Fibroblast of skin of left biceps (primary cell): ENCODE data around the gene PSMD13.

ENCODE experiments used
- DNase-seq, 2 experiments: peaks; one replicate each; pipeline ENCODE4 v3.0.0-alpha.2; 2013; ENCODE audit warnings: low read depth in 2 of 2

The PSMD13 gene

DNA sequence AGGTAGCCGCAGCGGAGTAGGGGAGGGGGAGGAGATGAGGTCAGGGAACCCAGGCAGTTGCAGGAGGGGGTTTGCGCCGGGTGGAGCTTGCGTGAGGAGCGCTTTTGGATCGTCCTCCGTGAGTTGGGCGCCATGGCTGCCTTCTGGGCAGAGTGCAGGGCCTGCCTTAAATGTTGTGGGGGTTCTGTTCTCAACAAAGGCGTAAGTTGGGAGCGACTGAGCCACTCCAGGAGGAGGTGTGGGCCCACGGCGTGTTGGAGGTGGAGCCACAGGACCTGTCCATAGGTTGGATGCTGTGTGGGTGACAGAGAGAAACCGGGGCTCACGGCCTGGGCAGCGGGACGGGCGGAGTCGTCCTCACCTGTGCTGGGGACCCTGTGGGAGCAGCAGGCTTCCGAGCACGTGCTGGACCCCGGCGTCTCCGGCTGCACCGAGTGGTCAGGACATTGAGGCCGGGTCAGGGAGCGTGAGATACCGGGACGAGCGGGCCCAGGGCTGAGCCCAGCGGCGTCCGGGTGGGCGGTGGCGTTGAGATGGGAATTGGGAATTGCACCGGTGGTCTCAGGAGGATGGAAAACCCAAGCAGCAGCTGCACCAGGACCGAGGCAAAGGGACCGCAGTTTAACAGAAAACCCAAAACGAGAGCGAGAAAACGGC lies 51.2 kb downstream of the PSMD13 start:
- no peak for DNase-seq

DNA sequence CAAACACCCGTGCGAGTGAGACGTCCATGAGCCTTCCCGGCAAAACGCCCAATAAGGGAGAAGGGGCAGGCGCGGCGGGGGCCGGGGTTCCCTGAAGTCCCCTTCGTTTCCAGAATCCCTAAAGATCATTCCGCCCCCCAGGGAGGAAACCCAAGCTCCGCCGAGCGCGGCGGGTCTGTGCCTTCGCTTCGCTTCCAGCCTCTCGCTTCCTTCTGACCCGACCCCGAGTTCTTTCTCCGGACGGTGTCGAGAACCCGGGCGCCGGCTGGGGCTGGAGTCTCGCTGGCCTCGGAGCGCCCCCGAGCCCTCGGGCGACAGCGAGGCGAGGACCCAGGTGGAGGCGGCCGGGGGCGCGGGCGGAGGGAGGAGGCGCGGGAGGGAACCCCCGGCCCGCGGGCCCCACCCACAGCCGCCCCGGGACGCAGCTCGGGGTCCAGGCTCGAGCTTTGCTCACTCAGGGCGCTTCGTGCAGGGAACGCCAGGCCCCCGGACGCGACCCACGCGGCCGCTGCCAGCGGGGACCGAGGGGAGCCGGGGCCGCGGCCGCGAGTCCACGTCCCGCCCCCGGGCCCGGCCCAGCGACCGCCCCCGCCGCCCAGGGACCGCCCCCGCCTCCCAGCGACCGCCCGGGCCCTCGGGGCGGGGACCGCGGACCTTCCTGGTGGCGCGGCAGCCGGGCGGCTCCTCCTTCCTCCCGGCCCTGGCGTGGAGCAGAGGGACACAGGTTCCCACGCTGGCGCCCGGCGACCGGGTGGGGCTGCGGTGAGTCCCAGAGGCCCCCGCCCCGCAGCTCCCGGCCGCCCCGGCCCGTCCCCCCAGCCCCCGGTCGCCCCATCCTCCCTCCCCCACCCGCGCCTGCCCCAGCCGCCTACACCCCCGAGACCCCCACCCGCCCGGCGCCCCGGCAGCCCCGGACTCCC lies 52.0 kb downstream of the PSMD13 start, which contains the start of gene PGGHG:
PGGHG (plus strand) TSS at position 649 of the 920 bp plus-strand sequence. CDS start 691 bp downstream, outside the sequence.
- no peak for DNase-seq

DNA sequence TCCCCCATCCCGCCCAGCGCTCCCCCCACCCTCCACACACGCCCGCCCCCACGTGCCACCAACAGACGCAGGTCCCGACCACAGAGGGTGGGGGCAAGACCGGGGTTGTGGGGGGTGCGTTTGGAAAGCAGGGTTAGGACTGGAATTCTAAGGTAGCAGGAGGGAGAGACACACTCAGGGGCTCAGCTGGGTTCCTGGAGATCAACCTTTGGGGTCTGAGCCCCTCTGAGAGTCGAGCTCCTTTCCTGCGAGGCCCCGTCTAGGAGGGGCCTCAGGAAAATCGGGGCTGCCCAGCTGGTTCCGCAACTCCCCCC lies 52.6 kb downstream of the PSMD13 start:
- DNase-seq = no peak

DNA sequence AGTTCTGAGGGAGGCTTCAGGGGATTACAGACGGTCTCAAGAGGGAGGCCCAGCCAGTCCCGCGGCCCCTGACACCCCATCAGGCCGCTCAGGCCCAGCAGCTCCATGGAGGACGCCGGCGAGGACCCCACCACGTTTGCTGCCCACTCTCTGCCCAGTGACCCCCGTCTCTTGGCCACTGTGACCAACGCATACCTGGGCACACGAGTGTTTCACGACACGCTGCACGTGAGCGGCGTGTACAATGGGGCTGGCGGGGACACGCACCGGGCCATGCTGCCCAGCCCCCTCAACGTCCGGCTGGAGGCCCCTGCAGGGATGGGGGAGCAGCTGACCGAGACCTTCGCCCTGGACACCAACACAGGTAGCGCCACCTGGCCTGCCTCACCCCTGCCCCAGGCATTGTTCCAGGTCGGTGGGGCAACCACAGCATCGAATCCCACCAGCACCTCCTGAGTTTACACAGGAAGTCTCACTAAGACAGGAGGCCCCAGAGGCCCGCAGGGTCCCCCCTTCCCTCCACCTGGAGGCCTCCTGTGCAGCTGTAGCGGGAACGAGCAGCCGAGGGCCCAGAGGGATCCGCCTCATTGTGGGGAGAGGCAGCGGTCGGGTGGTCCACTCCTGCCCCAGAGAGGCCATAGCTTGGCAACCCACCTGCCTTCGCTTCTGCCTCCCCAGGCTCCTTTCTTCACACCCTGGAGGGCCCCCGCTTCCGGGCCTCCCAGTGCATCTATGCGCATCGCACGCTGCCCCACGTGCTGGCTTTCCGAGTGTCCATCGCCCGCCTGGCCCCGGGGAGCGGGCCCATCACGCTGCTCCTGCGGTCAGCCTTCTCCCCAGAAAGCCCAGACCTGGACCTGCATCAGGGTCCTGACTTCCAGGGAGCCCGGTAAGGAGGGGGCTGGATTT lies 53.2 kb downstream of the PSMD13 start:
- no peak for DNase-seq

DNA sequence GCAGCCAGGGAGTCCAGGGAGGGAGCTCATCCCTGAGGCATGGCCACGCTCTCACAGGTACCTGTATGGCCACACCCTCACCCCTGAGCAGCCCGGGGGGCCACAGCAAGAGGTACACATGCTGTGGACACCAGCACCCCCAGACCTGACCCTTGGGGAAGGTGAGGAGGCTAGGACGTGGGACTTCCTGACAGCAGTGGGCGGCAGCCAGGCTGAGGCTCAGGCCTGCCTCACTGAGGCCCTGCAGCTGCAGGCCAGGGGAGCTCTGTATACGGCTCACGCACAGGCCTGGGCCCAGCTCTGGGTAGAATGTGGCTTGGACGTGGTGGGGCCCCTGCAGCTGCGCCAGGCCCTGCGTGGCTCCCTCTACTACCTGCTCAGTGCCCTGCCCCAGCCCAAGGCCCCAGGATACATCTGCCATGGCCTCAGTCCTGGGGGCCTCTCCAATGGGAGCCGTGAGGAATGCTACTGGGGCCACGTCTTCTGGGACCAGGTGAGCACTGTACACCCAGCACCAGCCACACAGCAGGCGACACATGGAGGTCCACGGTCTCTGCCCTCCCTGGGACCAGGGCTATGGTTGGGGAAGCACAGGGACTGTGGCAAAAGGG lies 54.0 kb downstream of the PSMD13 start:
- DNase-seq = no peak

DNA sequence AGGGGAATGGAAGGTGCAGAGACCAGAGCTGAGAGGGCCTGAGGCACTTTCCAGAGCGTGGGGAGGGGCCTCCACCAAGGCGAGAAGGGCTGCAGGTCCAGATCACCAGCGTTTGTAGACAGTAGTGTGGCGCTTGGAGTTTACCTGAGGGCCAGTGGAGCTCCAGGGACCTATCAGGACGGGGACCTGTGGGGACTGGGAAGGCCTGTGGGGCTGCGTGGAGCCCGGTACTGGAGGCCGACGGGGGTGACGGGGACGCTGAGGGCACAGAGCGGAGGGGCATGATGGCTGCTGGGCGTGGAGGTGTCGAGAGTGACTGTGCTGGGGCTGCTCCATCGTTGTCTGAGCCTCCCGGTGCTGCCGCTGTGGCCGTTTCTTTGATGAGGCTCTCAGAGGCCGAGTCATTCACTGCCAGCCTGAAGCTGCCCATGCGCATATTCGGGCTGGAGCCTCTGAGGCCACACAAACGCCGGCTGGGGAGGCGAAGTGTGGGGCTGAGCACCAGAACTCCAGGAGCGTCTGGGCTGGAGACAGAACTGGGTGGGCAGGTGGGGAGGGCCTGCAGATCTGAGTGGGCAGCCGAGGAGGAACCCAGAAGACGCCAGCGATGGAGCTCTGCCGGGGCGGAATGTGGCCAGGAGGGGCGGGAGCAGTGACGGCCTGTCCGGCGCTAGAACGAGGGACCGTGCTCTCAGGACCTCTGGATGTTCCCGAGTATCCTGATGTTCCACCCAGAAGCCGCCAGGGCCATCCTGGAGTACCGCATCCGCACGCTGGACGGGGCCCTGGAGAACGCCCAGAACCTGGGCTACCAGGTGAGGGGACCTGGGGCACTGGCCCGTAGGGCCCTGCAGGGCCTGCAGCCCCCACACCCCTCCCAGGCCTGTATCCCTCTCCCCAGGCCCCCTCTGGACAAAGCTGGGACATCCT lies 54.8 kb downstream of the PSMD13 start:
- no peak for DNase-seq

DNA sequence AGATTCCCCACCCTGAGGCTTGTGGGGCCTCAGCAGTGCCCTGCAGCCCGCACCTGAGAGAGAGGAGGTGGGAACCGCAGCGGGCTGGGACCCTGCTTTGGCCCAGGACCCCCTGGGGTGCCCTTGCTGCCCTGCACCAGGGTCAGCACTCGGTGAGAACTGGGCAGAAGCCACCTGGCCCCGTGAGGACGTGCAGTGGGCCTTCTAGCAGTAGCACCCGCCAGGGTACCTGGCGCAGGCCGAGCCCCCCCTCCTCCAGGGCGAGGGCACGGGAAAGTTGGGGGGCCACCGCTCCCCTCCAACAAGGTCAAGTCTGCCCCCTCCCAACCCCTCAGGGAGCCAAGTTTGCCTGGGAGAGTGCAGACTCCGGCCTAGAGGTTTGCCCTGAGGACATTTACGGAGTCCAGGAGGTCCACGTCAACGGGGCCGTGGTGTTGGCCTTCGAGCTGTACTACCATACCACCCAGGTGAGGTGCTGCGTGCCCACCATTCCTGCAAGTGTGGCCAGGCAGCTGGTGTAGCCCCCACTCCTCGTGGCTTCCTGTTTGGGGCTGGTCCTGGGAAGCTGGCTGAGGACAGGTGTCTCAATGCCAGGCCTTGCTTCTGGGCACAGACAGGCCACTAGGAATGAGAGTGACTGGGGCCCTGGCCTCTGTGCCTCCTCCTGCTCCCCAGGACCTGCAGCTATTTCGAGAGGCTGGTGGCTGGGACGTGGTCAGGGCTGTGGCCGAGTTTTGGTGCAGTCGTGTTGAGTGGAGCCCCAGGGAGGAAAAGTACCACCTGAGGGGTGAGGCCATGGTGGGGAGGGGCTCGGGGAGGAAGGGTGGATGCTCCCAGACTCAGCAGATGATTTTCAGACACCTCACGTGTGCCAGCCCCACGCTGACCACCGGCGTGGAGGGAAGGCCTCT lies 55.7 kb downstream of the PSMD13 start:
- no peak for DNase-seq

DNA sequence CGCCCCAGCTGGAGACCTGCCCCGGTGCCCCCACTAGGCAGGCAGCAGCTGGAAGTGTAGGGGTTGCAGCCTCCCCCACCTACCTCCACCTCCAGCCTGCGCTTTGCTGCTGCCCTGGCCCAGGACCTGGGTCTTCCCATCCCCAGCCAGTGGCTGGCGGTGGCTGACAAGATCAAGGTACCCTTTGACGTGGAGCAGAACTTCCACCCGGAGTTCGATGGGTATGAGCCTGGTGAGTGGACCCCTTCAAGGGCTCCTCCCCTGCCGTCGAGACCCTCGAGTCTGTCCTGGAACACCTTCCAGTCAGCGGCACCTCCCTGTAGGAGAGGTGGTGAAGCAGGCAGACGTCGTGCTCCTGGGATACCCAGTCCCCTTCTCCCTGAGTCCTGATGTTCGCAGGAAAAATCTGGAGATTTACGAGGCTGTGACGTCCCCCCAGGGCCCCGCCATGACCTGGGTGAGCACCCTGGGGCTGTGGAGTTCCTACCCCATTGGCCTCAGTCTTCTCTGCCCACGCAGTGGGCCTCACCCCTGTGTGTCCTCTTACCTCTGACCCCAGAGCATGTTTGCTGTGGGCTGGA lies 56.6 kb downstream of the PSMD13 start:
- no peak for DNase-seq

DNA sequence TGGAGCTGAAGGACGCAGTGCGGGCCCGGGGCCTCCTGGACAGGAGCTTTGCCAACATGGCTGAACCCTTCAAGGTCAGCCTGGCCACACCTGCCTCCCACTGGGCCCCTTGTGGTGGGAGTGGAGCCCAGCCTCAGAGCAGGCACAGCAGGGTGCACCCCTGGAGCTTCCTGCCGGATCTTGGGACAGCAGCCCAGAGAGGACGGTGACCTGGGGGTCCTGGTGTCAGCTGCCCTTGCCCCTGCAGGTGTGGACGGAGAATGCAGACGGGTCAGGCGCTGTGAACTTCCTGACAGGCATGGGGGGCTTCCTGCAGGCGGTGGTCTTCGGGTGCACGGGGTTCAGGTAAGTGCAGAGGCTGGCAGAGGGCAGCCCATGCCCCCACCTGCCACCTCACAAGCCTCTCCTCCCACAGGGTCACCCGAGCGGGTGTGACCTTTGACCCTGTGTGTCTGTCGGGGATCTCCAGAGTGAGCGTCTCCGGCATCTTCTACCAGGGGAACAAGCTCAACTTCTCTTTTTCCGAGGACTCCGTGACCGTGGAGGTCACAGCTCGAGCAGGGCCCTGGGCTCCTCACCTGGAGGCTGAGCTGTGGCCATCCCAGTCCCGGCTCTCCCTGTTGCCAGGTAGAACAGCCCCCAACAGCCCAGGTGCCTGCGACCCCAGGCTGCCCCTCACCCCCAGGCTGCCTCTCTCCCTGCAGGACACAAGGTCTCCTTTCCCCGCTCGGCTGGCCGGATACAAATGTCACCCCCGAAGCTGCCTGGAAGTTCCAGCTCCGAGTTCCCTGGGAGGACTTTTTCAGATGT lies 57.3 kb downstream of the PSMD13 start:
- DNase-seq = no peak

DNA sequence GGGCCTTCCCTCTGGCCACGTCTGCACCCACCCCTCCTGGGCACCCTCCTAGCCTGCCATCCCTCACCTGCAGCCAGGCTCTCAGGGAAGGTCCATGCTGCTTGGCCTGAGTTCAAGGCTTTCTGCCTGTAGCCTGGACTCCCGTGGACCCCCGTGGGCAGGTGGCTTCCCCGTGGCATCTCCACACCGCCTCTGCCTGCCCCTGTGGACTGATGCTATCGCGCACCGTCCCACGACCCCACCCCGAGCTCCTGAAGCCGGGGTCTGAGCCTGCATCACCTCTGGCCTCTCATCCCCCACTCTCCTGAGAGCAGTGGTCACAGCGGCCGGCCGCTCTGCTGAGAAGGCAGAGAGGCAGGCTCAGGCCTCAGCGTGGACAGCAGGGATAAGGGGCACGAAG lies 58.0 kb downstream of the PSMD13 start:
- no peak for DNase-seq

DNA sequence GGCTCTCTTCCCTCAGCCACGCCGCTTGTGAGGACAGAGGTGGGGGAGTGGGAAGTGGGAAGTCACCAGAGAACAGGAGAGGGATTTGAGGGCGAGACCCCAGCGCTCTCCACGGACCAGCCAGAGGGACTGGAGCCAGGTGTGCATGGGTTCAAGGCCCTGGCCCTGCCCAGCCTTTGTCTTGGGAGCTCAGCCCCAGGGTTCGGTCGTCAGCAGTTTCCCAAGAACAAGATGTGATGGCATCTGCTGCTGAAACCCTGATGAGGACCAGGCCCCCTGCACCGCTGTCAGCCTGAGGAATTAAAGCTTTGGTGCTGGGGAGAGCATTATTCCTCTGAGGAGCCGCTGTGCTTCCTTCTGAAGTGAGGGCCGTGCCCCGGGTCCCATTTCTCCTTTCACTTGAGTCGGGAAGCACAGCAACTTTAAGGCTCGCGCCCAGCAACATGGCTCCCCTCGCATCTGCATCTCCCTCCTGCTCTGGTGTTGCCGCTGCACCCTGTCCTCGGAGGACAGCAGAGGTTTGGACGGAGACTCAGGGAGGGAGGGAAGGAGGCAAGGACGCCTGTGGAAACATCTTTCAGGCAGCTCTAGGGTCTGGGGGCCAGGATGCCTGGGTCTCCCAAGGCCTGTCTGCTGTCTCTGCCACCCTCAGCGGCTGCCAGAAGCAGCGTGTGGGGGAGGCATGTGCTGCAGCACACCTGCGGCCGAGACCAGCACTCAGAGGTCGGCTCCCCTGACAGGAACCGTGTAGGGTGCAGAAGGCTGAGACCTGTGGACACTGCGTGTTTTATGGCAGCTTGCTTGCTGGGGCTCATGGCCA lies 58.8 kb downstream of the PSMD13 start:
- no peak for DNase-seq

DNA sequence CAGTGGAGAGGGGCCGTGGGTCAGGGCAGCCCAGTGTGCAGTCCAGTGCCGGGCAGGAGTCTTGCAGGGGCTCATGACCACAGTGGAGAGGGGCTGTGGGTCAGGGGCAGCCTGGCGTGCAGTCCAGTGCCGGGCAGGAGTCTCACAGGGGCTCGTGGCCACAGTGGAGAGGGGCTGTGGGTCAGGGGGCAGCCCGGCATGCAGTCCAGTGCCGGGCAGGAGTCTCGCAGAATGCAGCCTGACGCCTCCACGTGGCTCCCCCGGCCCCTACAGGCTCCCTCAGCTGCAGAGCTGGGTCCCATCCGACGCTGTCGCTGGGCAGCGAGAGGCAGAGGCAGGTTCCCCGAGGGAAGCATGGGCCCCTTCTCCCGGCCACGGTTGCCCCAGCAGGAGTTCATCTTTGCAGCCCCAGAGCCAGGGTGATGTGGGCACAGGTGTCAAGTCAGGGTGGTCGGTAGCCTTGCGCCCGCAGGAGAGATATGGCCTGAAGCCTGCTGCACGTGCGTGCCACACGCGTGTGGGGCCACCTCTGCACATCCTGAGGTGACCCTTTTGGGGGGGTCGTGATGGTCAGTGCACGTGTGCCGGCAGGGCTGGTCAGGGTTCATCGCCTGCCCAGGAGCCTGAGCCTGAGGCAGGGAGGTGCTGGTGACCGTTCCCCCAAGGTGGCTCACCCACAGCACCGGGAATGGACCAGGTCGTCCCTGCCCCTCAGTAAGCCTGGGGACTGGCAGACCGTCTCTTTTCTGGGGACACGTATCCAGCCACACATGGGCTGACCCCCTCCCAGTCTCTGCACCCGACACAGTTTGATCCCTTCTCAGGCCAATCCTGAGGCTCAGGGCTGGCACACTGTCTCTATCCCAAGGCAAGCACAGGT lies 59.6 kb downstream of the PSMD13 start:
- DNase-seq = no peak

DNA sequence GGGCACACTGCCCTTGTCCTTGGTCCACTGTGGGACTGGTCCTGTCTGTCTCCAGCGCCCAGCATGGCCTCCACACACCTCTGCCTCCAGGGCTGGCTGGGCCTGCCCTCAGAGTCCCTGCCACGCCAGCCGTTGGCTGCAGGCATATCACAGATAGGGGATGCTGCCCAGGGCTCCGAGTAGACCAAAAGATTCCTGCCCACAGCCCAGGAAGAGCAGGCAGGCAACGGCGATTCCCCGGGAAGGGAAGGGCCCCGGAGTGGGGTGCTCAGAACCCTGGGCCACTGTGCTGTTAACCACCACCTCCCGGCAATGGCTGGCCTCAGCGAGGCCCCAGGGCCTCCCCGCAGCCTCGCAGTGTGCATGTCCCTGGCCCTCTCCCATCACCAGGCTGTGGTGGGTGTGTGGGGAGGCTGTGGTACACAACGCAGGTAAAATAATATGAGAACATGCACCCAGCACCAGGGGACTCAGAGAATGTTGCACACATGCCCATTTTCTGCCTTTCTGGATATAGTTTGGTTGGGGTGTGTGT lies 60.3 kb downstream of the PSMD13 start:
- DNase-seq = no peak

DNA sequence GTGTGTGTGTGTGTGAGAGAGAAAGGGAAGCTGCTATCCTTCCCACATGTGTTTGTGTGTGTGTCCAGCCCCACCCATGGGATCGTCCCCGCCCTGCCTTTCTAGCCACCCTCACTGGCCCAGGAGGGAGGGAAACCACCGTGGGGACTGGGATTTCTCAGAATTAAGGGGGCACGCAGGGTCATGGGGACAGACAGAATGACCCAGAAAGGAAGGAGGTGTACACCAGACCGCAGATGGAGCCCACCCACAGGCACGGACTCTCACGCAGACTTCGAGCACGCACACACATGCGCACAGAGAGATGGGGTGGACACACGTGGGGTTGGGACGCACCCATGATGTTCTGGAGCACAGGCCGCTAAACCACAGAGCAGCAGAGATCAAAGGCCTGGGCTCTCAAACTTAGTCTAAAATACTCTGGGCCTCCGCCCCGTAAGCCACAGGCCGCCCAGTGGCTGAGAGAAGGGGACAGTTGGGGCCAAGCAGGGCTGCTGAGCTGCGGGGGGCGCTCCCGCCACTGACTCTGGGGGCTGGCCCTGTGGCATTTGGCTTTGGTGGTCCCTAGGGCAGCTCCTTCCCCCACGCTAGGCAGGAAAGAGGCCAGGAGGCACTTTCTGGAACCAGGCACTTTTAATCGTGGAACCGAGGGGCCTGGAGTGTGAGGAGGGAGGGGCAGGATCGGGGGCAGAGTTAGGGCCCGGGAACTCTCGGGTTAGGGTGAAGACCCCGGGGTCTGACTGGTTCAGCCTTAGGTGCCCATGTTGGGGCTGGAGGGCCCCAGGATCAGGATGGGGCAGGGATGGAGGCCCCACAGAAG lies 61.0 kb downstream of the PSMD13 start:
- DNase-seq = no peak

DNA sequence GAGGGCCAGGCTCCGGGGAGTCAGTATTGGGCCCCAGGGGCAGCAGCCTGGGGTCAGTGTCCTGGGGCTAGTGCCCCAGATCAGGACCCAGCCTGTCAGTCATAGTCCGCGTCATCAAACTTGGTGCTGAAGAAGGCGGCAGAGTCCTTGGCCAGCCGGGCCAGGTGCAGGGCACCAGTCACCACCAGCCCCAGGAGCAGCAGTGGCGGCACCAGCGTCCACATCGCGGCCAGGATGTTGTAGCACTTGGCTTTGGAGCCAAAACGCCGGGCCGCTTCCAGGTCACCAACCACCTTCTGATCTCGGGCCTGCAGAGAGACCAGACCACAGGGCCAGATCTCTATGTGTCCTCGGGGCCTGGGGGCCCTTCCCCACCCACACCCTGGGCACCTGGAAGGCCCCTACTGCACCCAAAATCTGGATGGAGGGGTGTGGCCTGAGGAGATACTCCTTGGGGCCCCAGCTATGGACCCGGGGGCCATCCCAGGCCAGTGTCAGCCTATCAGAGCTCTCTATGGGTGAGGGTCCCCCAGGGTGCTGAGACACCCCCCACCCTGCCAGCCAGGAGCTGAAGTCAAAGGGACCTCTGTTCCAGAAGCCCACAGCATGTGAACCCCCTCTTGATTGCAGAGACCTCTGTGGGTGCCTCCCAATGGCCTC lies 61.8 kb downstream of the PSMD13 start:
- no peak for DNase-seq
